ENCODE data around the gene UBXN7. TPM values are rescaled to one million over a fixed set of nuclear protein-coding genes. Genes with fewer than 3 reads are reported as not detected.

The UBXN7 gene
- total RNA-seq, 1 experiment from 2014 or later: 64.7 TPM

- Mint-ChIP-seq H3K27ac (ENCODE audit: low read depth, unreplicated experiment) (no peak overlapping the region), H3K4me1 (ENCODE audit: insufficient read depth, unreplicated experiment) (peaks cover 23% of the 10 kb centered on the region), H3K4me3 (ENCODE audit: unreplicated experiment) (no peak overlapping the region), H3K27me3 (ENCODE audit: insufficient read depth, unreplicated experiment) (no peaks in the 10 kb centered on the region), H3K36me3 (ENCODE audit: insufficient read depth, unreplicated experiment) (no peaks in the 10 kb centered on the region), H3K9me3 (ENCODE audit: unreplicated experiment) (no peaks in the 10 kb centered on the region)
- POLR2A ChIA-PET: no interaction called here
- CTCF ChIA-PET: no interaction called here
- TF ChIP-seq CTCF (IDR thresholded peaks at IDR 0.05; ENCODE audit: unreplicated experiment): no peak
- no TSS peak for BruUV-seq (replicated peaks)
- no peak for DNase-seq (ENCODE audit: unreplicated experiment)
- intact Hi-C loops (cut with micrococcal nuclease): no loop called here
These were observed 17.8 kb downstream of the UBXN7 start for GRCh38 chr3:196414469-196414868.

- CTCF ChIA-PET: no interaction called here
- no peaks in the 10 kb centered on the region for H3K36me3 Mint-ChIP-seq (ENCODE audit: insufficient read depth, unreplicated experiment)
- no TSS peak for BruUV-seq (replicated peaks)
- H3K4me1 Mint-ChIP-seq (ENCODE audit: insufficient read depth, unreplicated experiment): peaks cover 12% of the 10 kb centered on the region
- no peak overlapping the region for H3K4me3 Mint-ChIP-seq (ENCODE audit: unreplicated experiment)
- H3K9me3 Mint-ChIP-seq (ENCODE audit: unreplicated experiment): peaks cover 6% of the 10 kb centered on the region
- no peak for DNase-seq (ENCODE audit: unreplicated experiment)
- intact Hi-C loops (cut with micrococcal nuclease): no loop called here
- TF ChIP-seq CTCF (IDR thresholded peaks at IDR 0.05; ENCODE audit: unreplicated experiment): no peak
- H3K27ac Mint-ChIP-seq (ENCODE audit: low read depth, unreplicated experiment): no peak overlapping the region
- POLR2A ChIA-PET: no interaction called here
- no peaks in the 10 kb centered on the region for H3K27me3 Mint-ChIP-seq (ENCODE audit: insufficient read depth, unreplicated experiment)
These were observed 19.5 kb downstream of the UBXN7 start for GRCh38 chr3:196412704-196413103.

DNA sequence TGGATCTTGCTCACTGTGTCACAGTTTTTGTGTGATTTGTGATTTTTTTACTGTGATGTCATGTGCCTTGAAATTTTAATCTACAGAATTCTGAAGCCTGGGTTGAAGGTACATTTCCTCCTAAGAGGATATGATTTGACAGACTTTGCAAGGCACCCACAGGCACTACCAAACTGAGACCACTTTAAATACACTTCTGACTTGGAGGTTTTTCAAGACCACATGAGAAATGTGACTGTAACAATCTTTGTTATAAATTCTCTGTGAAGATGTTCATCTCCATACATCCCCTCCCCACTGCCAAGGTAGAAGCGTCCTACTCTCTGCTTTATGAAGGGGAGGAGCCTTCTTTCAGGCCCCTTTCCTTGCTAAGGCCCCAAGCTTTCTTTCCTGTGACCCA is 22.8 kb downstream of the UBXN7 start:
- ChIA-PET CTCF (interaction anchor here (0.6 to 1.0 kb wide), 2 partner anchors 17 to 67 kb away, joined by 3 to 4 read pairs; no protein-coding TSS in a partner anchor), POLR2A (interaction anchor here (0.5 to 1.5 kb wide), 3 partner anchors 13 to 967 kb away, joined by 3 to 7 read pairs (median 3); no protein-coding TSS in a partner anchor)
- H3K9me3 Mint-ChIP-seq (ENCODE audit: unreplicated experiment): peaks cover 6% of the 10 kb centered on the region
- intact Hi-C loops (cut with micrococcal nuclease): no loop called here
- H3K36me3 Mint-ChIP-seq (ENCODE audit: insufficient read depth, unreplicated experiment): peaks cover 16% of the 10 kb centered on the region
- H3K4me3 Mint-ChIP-seq (ENCODE audit: unreplicated experiment): no peak overlapping the region
- no peak for TF ChIP-seq CTCF (IDR thresholded peaks at IDR 0.05; ENCODE audit: unreplicated experiment)
- BruUV-seq (replicated peaks): no TSS peak
- H3K4me1 Mint-ChIP-seq (ENCODE audit: insufficient read depth, unreplicated experiment): peaks cover 14% of the 10 kb centered on the region
- H3K27ac Mint-ChIP-seq (ENCODE audit: low read depth, unreplicated experiment): no peak overlapping the region
- DNase-seq (ENCODE audit: unreplicated experiment): no peak
- no peaks in the 10 kb centered on the region for H3K27me3 Mint-ChIP-seq (ENCODE audit: insufficient read depth, unreplicated experiment)

GRCh38 chr3:196408565-196409300 is 23.5 kb downstream of the UBXN7 start:
- Mint-ChIP-seq H3K27ac (ENCODE audit: low read depth, unreplicated experiment) (no peak overlapping the region), H3K27me3 (ENCODE audit: insufficient read depth, unreplicated experiment) (no peaks in the 10 kb centered on the region), H3K36me3 (ENCODE audit: insufficient read depth, unreplicated experiment) (peaks cover 20% of the 10 kb centered on the region), H3K4me3 (ENCODE audit: unreplicated experiment) (no peak overlapping the region), H3K9me3 (ENCODE audit: unreplicated experiment) (peaks cover 6% of the 10 kb centered on the region), H3K4me1 (ENCODE audit: insufficient read depth, unreplicated experiment) (peaks cover 11% of the 10 kb centered on the region)
- no TSS peak for BruUV-seq (replicated peaks)
- no peak for DNase-seq (ENCODE audit: unreplicated experiment)
- TF ChIP-seq CTCF (IDR thresholded peaks at IDR 0.05; ENCODE audit: unreplicated experiment): no peak
- ChIA-PET POLR2A (interaction anchor here (0.7 to 1.5 kb wide), 2 partner anchors 13 to 22 kb away, joined by 3 to 7 read pairs; no protein-coding TSS in a partner anchor), CTCF (interaction anchor here (0.6 to 1.0 kb wide), 5 partner anchors 18 to 113 kb away, joined by 3 to 4 read pairs (median 3); no protein-coding TSS in a partner anchor)
- intact Hi-C loops (cut with micrococcal nuclease): no loop called here

Data from MCF 10A (cell line).